Caco-2 (cell line): ENCODE results near the gene RAB19. TPM values are rescaled to one million over a fixed set of nuclear protein-coding genes. Genes with fewer than 3 reads are reported as not detected.
A peak's percentile ranks its signal among the peaks of the same experiment; 100 is the strongest.

Experiments
- BruUV-seq: library from RNA; stranded (reverse); fragments of 400-500 nt; replicated peaks from 2 replicates; lab custom pipeline; 2021; lab: Mats Ljungman, UMichigan
- CTCF ChIA-PET: fragments of 300-600 bp; sonication (Branson Sonifier 250); formaldehyde crosslinking; loops from one replicate; lab custom pipeline; 2022; ENCODE audit warnings: antibody characterized with exemption; lab: Charles Lee
- POLR2A ChIA-PET: fragments of 300-600 bp; sonication (Branson Sonifier 250); formaldehyde crosslinking; loops from one replicate; lab custom pipeline; 2022; ENCODE audit warnings: antibody characterized with exemption; lab: Charles Lee
- DNase-seq, 2 experiments: peaks; one replicate each; pipeline versions ENCODE4 v3.0.0 to v3.0.0-alpha.2; 2020 to 2022
- H3K27me3 ChIP-seq: replicated peaks from 2 replicates; pipeline ENCODE4 v1.6.0; 2011; ENCODE audit warnings: low read length; ENCODE audit not compliant: control insufficient read depth, insufficient read depth
- H3K36me3 ChIP-seq: 2 replicates; pipeline ENCODE4 v1.5.1; 2011; ENCODE audit warnings: low read length; ENCODE audit not compliant: control insufficient read depth, insufficient read depth
- H3K4me1 ChIP-seq: fragments of 250-450 bp; sonication (Bioruptor Pico); 2 replicates; pipeline ENCODE4 v1.5.1; 2020; ENCODE audit warnings: mild to moderate bottlenecking
- H3K4me3 ChIP-seq: 2 replicates; pipeline ENCODE4 v1.5.1; 2011; ENCODE audit warnings: low read depth, mild to moderate bottlenecking, control low read depth, low read length
- H3K9me3 ChIP-seq: fragments of 250-450 bp; sonication (Bioruptor Pico); 2 replicates; pipeline ENCODE4 v1.5.1; 2020; ENCODE audit warnings: mild to moderate bottlenecking, moderate library complexity
- H3K27ac Mint-ChIP-seq: one replicate; pipeline ENCODE4 v1.8.0; 2022; ENCODE audit warnings: mixed read lengths; ENCODE audit not compliant: unreplicated experiment
- H3K27me3 Mint-ChIP-seq: one replicate; pipeline ENCODE4 v1.8.0; 2022; ENCODE audit warnings: mixed read lengths; ENCODE audit not compliant: insufficient read depth, unreplicated experiment
- H3K36me3 Mint-ChIP-seq: one replicate; pipeline ENCODE4 v1.8.0; 2022; ENCODE audit warnings: mild to moderate bottlenecking, mixed read lengths; ENCODE audit not compliant: insufficient read depth, unreplicated experiment
- H3K4me1 Mint-ChIP-seq: one replicate; pipeline ENCODE4 v1.8.0; 2022; ENCODE audit warnings: low read depth, mixed read lengths; ENCODE audit not compliant: unreplicated experiment
- H3K4me3 Mint-ChIP-seq: one replicate; pipeline ENCODE4 v1.8.0; 2022; ENCODE audit warnings: mild to moderate bottlenecking, moderate library complexity, mixed read lengths; ENCODE audit not compliant: unreplicated experiment
- H3K9me3 Mint-ChIP-seq: one replicate; pipeline ENCODE4 v1.8.0; 2022; ENCODE audit warnings: mixed read lengths; ENCODE audit not compliant: unreplicated experiment
- intact Hi-C: fragments of 100-400 bp; cut with micrococcal nuclease; formaldehyde crosslinking; loops from one replicate; pipeline ENCODE4 v1.10.0; 2022; ENCODE audit not compliant: unreplicated experiment
- total RNA-seq: library from RNA; stranded (reverse); gene quantifications from 2 replicates; pipeline ENCODE4 v1.2.3, GENCODE V29; 2022
- TF ChIP-seq, protein P1 (sequence below), 2 experiments: fragments of 200-600 bp in 1 of 2; IDR thresholded peaks; 1 replicate in 1 of 2; 2 replicates in 1 of 2; pipeline versions ENCODE4 v1.5.1 to v1.8.0; 2011 to 2022; ENCODE audit warnings: antibody characterized with exemption in 1 of 2, control low read depth in 1 of 2, inconsistent platforms in 1 of 2, low read depth in 1 of 2, low read length in 1 of 2, mild to moderate bottlenecking in 1 of 2, moderate library complexity in 1 of 2; ENCODE audit not compliant: insufficient read depth in 1 of 2, severe bottlenecking in 1 of 2, unreplicated experiment in 1 of 2

Gene RAB19
- total RNA-seq, 1 experiment from 2014 or later = 3.8 TPM

DNA sequence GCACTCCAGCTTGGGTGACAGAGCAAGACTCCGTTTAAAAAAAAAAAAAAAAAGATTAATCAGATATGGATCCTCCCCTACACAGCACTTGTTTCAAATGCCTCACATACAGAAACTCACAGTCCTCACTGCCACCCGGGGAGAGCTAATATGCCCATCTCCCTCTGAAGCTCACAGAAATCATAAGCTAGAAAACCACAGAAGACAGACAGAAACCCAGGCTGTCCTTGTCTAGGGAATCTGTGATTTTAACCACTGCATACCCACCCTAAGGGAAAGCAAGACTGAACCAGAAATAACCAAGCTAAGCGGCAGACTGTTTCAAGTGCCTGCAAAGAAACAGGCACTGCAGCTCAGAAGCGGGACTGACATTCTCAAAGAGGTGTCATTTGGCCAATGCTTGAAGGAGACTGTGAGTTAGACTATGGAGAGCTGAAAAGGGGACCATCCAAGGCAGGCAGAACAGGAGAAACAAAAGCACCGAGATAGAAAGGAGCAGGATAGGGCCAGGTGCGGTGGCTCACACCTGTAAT lies 43.1 kb upstream of the RAB19 start:
- no TSS peak for BruUV-seq
- H3K4me3 Mint-ChIP-seq = peak overlapping the region; percentile 22
- no peaks in the 10 kb centered on the region for H3K27me3 Mint-ChIP-seq
- ChIA-PET CTCF (no interaction called here), POLR2A (no interaction called here)
- H3K9me3 Mint-ChIP-seq = no peaks in the 10 kb centered on the region
- no peaks in the 10 kb centered on the region for H3K27me3 ChIP-seq
- no peaks in the 10 kb centered on the region; the same call in 1 of the 2 replicates for H3K36me3 ChIP-seq
- H3K4me1 Mint-ChIP-seq = no peaks in the 10 kb centered on the region
- TF ChIP-seq, protein P1, sequence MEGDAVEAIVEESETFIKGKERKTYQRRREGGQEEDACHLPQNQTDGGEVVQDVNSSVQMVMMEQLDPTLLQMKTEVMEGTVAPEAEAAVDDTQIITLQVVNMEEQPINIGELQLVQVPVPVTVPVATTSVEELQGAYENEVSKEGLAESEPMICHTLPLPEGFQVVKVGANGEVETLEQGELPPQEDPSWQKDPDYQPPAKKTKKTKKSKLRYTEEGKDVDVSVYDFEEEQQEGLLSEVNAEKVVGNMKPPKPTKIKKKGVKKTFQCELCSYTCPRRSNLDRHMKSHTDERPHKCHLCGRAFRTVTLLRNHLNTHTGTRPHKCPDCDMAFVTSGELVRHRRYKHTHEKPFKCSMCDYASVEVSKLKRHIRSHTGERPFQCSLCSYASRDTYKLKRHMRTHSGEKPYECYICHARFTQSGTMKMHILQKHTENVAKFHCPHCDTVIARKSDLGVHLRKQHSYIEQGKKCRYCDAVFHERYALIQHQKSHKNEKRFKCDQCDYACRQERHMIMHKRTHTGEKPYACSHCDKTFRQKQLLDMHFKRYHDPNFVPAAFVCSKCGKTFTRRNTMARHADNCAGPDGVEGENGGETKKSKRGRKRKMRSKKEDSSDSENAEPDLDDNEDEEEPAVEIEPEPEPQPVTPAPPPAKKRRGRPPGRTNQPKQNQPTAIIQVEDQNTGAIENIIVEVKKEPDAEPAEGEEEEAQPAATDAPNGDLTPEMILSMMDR (IDR thresholded peaks at IDR 0.05; ENCODE audit: insufficient read depth in 1 of 2, low read depth in 1 of 2, low read length in 1 of 2, severe bottlenecking in 1 of 2, unreplicated experiment in 1 of 2) = no peak
- DNase-seq = no peak
- no peak overlapping the region for H3K27ac Mint-ChIP-seq
- H3K4me3 ChIP-seq = no peak overlapping the region
- intact Hi-C loops = no loop called here
- H3K9me3 ChIP-seq = no peaks in the 10 kb centered on the region
- H3K36me3 Mint-ChIP-seq = peaks cover 43% of the 10 kb centered on the region
- no peaks in the 10 kb centered on the region for H3K4me1 ChIP-seq

DNA sequence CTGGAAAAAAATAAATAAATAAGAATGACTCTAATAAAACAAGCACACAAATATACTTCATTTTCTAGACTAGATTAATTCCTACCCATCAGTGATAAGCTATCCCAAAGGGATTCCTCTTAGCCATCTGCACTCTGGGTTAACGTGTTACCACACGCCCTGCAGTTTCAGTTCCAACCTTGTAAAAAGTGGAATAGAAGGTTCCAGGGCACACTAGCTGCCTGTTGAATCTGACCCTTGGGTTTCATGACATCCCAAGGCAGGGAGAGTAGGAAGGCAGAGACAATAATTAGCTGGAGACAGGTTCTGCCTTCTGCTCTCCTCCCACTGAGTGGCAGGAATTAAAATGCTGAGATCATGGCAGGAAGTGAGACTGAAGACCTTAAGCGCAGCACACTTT lies 39.0 kb upstream of the RAB19 start:
- Mint-ChIP-seq H3K27me3 (no peaks in the 10 kb centered on the region), H3K4me3 (no peak overlapping the region), H3K4me1 (no peaks in the 10 kb centered on the region), H3K36me3 (peaks cover 50% of the 10 kb centered on the region), H3K27ac (no peak overlapping the region), H3K9me3 (no peaks in the 10 kb centered on the region)
- intact Hi-C loops = no loop called here
- no peak for DNase-seq
- ChIA-PET CTCF (no interaction called here), POLR2A (no interaction called here)
- Histone ChIP-seq H3K27me3 (no peaks in the 10 kb centered on the region), H3K36me3 (no peaks in the 10 kb centered on the region; the same call in 1 of the 2 replicates), H3K4me1 (no peaks in the 10 kb centered on the region), H3K9me3 (no peaks in the 10 kb centered on the region), H3K4me3 (no peak overlapping the region)
- TF ChIP-seq, protein P1 (IDR thresholded peaks at IDR 0.05; ENCODE audit: insufficient read depth in 1 of 2, low read depth in 1 of 2, low read length in 1 of 2, severe bottlenecking in 1 of 2, unreplicated experiment in 1 of 2) = no peak
- BruUV-seq = no TSS peak

DNA sequence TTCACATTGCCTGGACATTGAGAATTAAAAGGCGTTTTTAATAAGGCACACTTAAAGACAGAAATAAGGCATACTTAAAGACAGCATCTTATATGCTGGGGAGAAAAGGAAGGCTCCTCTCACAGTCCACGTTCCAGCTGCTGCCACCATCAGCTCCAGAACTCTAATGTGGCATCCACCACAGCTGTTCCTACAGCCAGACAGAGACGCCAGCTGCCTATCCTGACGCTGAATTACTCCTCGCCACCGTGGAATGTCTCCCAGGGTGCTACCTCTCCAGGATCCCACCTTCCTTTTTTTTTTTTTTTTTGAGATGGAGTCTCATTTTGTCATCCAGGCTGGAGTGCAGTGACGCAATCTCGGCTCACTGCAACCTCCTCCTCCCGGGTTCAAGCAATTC lies 36.3 kb upstream of the RAB19 start:
- no peak for DNase-seq
- no peaks in the 10 kb centered on the region for H3K27me3 ChIP-seq
- no peaks in the 10 kb centered on the region; the same call in none of the 2 replicates for H3K36me3 ChIP-seq
- intact Hi-C loops = no loop called here
- ChIA-PET POLR2A (no interaction called here), CTCF (no interaction called here)
- H3K27ac Mint-ChIP-seq = peak overlapping the region; percentile 64
- TF ChIP-seq, protein P1 (IDR thresholded peaks at IDR 0.05; ENCODE audit: insufficient read depth in 1 of 2, low read depth in 1 of 2, low read length in 1 of 2, severe bottlenecking in 1 of 2, unreplicated experiment in 1 of 2) = no peak
- no peak overlapping the region for H3K4me3 Mint-ChIP-seq
- no peaks in the 10 kb centered on the region for H3K4me1 ChIP-seq
- no peak overlapping the region for H3K4me3 ChIP-seq
- H3K9me3 Mint-ChIP-seq = no peaks in the 10 kb centered on the region
- no peaks in the 10 kb centered on the region for H3K4me1 Mint-ChIP-seq
- BruUV-seq = no TSS peak
- H3K36me3 Mint-ChIP-seq = peaks cover 40% of the 10 kb centered on the region
- H3K9me3 ChIP-seq = no peaks in the 10 kb centered on the region
- H3K27me3 Mint-ChIP-seq = no peaks in the 10 kb centered on the region
